Sigmoid colon (tissue), 7 donors: ENCODE results near the gene HDAC9. TPM values are rescaled to one million over a fixed set of nuclear protein-coding genes. Genes with fewer than 3 reads are reported as not detected.
"Not testable (repeated sequence)": the region's sequence is repeated elsewhere in the genome, so short reads cannot be mapped to it uniquely, and the experiment has no call there.

Experiments used
- DNase-seq: peaks from one replicate; pipeline ENCODE4 v3.0.0-alpha.2; 2019
- H3K27ac ChIP-seq, 4 donors: fragments of 200-600 bp; sonication (generic); one replicate each; pipeline ENCODE4 v1.5.1; 2016 to 2019; ENCODE audit warnings: mild to moderate bottlenecking in 1 of 4
- H3K27me3 ChIP-seq, 3 donors: fragments of 200-600 bp; sonication (generic); one replicate each; pipeline ENCODE4 v1.5.1; 2019; ENCODE audit warnings: mild to moderate bottlenecking in 1 of 3
- H3K36me3 ChIP-seq, 4 donors: fragments of 200-600 bp; sonication (generic); one replicate each; pipeline ENCODE4 v1.5.1; 2016 to 2019
- H3K4me1 ChIP-seq, 4 donors: fragments of 200-600 bp; sonication (generic); one replicate each; pipeline ENCODE4 v1.5.1; 2017 to 2019
- H3K4me3 ChIP-seq, 4 donors: fragments of 200-600 bp; sonication (generic); one replicate each; pipeline ENCODE4 v1.5.1; 2017 to 2019; ENCODE audit warnings: mild to moderate bottlenecking in 2 of 4, moderate library complexity in 1 of 4
- H3K9me3 ChIP-seq, 4 donors: fragments of 200-600 bp in 3 of 4; sonication (generic) in 3 of 4; one replicate each; pipeline versions ENCODE4 v1.5.1 to v1.6.1; 2013 to 2019
- CTCF ChIP-seq, 4 experiments: fragments of 450-650 bp in 3 of 4; fragments of 200-600 bp in 1 of 4; IDR thresholded peaks; one replicate each; pipeline ENCODE4 v1.5.1; 2016 to 2019; ENCODE audit warnings: antibody characterized with exemption in 4 of 4, mild to moderate bottlenecking in 3 of 4, moderate library complexity in 2 of 4
- EP300 ChIP-seq, 4 donors: sonication (generic); formaldehyde crosslinking; IDR thresholded peaks; one replicate each; pipeline ENCODE4 v1.6.1; 2017; ENCODE audit warnings: antibody characterized with exemption in 4 of 4
- POLR2A ChIP-seq, 2 donors: fragments of 450-650 bp; IDR thresholded peaks; one replicate each; pipeline ENCODE4 v1.6.1; 2016; ENCODE audit warnings: antibody characterized with exemption in 2 of 2, mild to moderate bottlenecking in 2 of 2, moderate library complexity in 2 of 2
- POLR2AphosphoS5 ChIP-seq, 4 donors: sonication (generic); formaldehyde crosslinking; IDR thresholded peaks; one replicate each; pipeline ENCODE4 v1.6.1; 2017; ENCODE audit warnings: antibody characterized with exemption in 4 of 4
- WGBS, 2 donors: extraction: QIAGEN DNeasy Blood & Tissue Kit; methylation state at CpG; one replicate each; pipeline ENCODE4 v1.1.7; 2013; 5-methylcytosine and 5-hydroxymethylcytosine counted together
- intact Hi-C: fragments of 100-400 bp; cut with DNase I; formaldehyde crosslinking; loops from one replicate; pipeline ENCODE4 v1.15.1; 2023
- polyA plus RNA-seq, 3 donors: library from polyadenylated mRNA; stranded (reverse); fragments of 200-250 nt; gene quantifications; one replicate each; pipeline ENCODE4 v1.2.3, GENCODE V29; 2013
- total RNA-seq, 4 donors: library from RNA; depleted of rRNA; stranded (reverse); fragments of >200 nt; gene quantifications; one replicate each; pipeline ENCODE4 v1.1.0, GENCODE V29; 2016
- donor health status: healthy with polysubstance abuse.
- donor health status: Bipolar disorder and iron deficiency.
- donor health status: healthy.

The HDAC9 gene
- total and polyA plus RNA-seq, 7 donors, result 2.4 to 38.2 (median 22.2) TPM

- H3K9me3 ChIP-seq, result no peaks in the 10 kb centered on the region
- H3K27ac ChIP-seq, result no peak overlapping the region
- peaks cover 0 to 3% (median 0%) of the 10 kb centered on the region in 4 donors for H3K4me1 ChIP-seq
- no peaks in the 10 kb centered on the region for H3K36me3 ChIP-seq
- WGBS, 2 donors, result 70 to 83% methylated on average over 3 of the region's 3 CpGs
- intact Hi-C loops, result no loop called here
- H3K27me3 ChIP-seq, result no peaks in the 10 kb centered on the region
- no peak for DNase-seq
- TF ChIP-seq POLR2AphosphoS5 (IDR thresholded peaks at IDR 0.05) (no peak), CTCF (IDR thresholded peaks at IDR 0.05) (no peak), EP300 (IDR thresholded peaks at IDR 0.05) (no peak), POLR2A (IDR thresholded peaks at IDR 0.05) (no peak)
- no peak overlapping the region for H3K4me3 ChIP-seq
These were observed 470.1 kb downstream of the HDAC9 start for GRCh38 chr7:18965657-18966056.

GRCh38 chr7:18967755-18968154 lies 472.2 kb downstream of the HDAC9 start:
- intact Hi-C loops, H3K4me3 ChIP-seq, H3K36me3 ChIP-seq, DNase-seq, H3K27ac ChIP-seq, H3K9me3 ChIP-seq, H3K27me3 ChIP-seq, H3K4me1 ChIP-seq: not testable (repeated sequence)
- 94% methylated on average over 16 of the region's 16 CpGs for WGBS, 2 donors

- TF ChIP-seq EP300 (IDR thresholded peaks at IDR 0.05), result no peak
- no peak for TF ChIP-seq CTCF (IDR thresholded peaks at IDR 0.05)
- TF ChIP-seq POLR2AphosphoS5 (IDR thresholded peaks at IDR 0.05), result no peak
- TF ChIP-seq POLR2A (IDR thresholded peaks at IDR 0.05), result no peak
- WGBS, 2 donors, result 96 to 98% methylated on average over 1 of the region's 1 CpG
- Histone ChIP-seq H3K27me3 (no peaks in the 10 kb centered on the region), H3K27ac (no peak overlapping the region), H3K4me3 (no peak overlapping the region), H3K4me1 (peaks cover 0 to 2% (median 0%) of the 10 kb centered on the region in 4 donors), H3K36me3 (no peaks in the 10 kb centered on the region), H3K9me3 (no peaks in the 10 kb centered on the region)
- DNase-seq, result no peak
- intact Hi-C loops, result no loop called here
These were observed 476.3 kb downstream of the HDAC9 start for GRCh38 chr7:18971839-18972238.

GRCh38 chr7:18974803-18975202 lies 479.3 kb downstream of the HDAC9 start:
- DNase-seq, result no peak
- 75 to 84% methylated on average over 1 of the region's 1 CpG for WGBS, 2 donors
- Histone ChIP-seq H3K27ac (no peak overlapping the region), H3K4me3 (no peak overlapping the region), H3K9me3 (no peaks in the 10 kb centered on the region), H3K4me1 (peaks cover 0 to 20% (median 9%) of the 10 kb centered on the region in 4 donors), H3K36me3 (no peaks in the 10 kb centered on the region), H3K27me3 (no peaks in the 10 kb centered on the region)
- no peak for TF ChIP-seq EP300 (IDR thresholded peaks at IDR 0.05)
- no peak for TF ChIP-seq POLR2AphosphoS5 (IDR thresholded peaks at IDR 0.05)
- no peak for TF ChIP-seq CTCF (IDR thresholded peaks at IDR 0.05)
- no peak for TF ChIP-seq POLR2A (IDR thresholded peaks at IDR 0.05)
- intact Hi-C loops, result no loop called here

GRCh38 chr7:18975276-18975675 lies 479.7 kb downstream of the HDAC9 start:
- 51 to 80% methylated on average over 3 of the region's 3 CpGs for WGBS, 2 donors
- no peak overlapping the region for H3K27ac ChIP-seq
- intact Hi-C loops, result no loop called here
- no peak overlapping the region for H3K4me3 ChIP-seq
- TF ChIP-seq EP300 (IDR thresholded peaks at IDR 0.05) (no peak), POLR2AphosphoS5 (IDR thresholded peaks at IDR 0.05) (no peak), CTCF (IDR thresholded peaks at IDR 0.05) (no peak), POLR2A (IDR thresholded peaks at IDR 0.05) (no peak)
- DNase-seq, result no peak
- H3K4me1 ChIP-seq, result peaks cover 0 to 20% (median 9%) of the 10 kb centered on the region in 4 donors
- no peaks in the 10 kb centered on the region for H3K9me3 ChIP-seq
- no peaks in the 10 kb centered on the region for H3K36me3 ChIP-seq
- no peaks in the 10 kb centered on the region for H3K27me3 ChIP-seq
